ENCODE results near the gene MYO1D. TPM values are rescaled to one million over a fixed set of nuclear protein-coding genes. Genes with fewer than 3 reads are reported as not detected.

The MYO1D gene
- total and polyA plus RNA-seq, 2 donors (not counting 3 experiments of a cell fraction or from before 2014, with no cell fraction given) = 37.8 to 85.5 TPM

- dilution Hi-C loops (cut with MboI; ENCODE audit: extremely low pct_ligation_motif_present, low sequenced_read_pairs) (no loop called here), intact Hi-C loops (cut with micrococcal nuclease) (no loop called here)
- POLR2A ChIA-PET = no interaction called here
- Histone ChIP-seq H2AFZ (ENCODE audit: low read depth, low read length) (no peak overlapping the region), H3K27me3 (ENCODE audit: control insufficient read depth in 2 of 2, insufficient read depth in 2 of 2, low read length in 2 of 2) (no peaks in the 10 kb centered on the region), H4K20me1 (replicated peaks; ENCODE audit: control insufficient read depth, extremely low read depth, insufficient read depth, low read length) (no peaks in the 10 kb centered on the region), H3K36me3 (ENCODE audit: control insufficient read depth in 2 of 2, extremely low read depth in 1 of 2, insufficient read depth in 2 of 2, low read length in 2 of 2) (no peaks in the 10 kb centered on the region), H3K4me2 (ENCODE audit: insufficient read depth, low read length) (no peak overlapping the region), H3K27ac (ENCODE audit: insufficient read depth, low read depth, low read length) (no peak overlapping the region), H3K4me3 (replicated peaks in 1 of 3; ENCODE audit: insufficient read depth in 1 of 3, low read depth in 1 of 3, low read length in 3 of 3) (no peak overlapping the region), H3K9me1 (replicated peaks; ENCODE audit: control insufficient read depth, extremely low read depth, insufficient read depth, low read length) (no peaks in the 10 kb centered on the region), H3K4me1 (ENCODE audit: control insufficient read depth, extremely low read depth, insufficient read depth, low read length) (peaks cover 20% of the 10 kb centered on the region), H3K9me3 (replicated peaks; ENCODE audit: control insufficient read depth, insufficient read depth, low read length) (no peaks in the 10 kb centered on the region), H3K79me2 (ENCODE audit: control insufficient read depth, insufficient read depth, low read length) (peaks cover 37% of the 10 kb centered on the region), H3K9ac (replicated peaks; ENCODE audit: extremely low read depth, insufficient read depth, low read length) (no peak overlapping the region)
- TF ChIP-seq EZH2 (IDR thresholded peaks at IDR 0.05; ENCODE audit: borderline replicate concordance, low read depth, low read length, severe bottlenecking) (no peak), MAX (IDR thresholded peaks at IDR 0.05; ENCODE audit: insufficient read depth, insufficient read length) (no peak), POLR2A (IDR thresholded peaks at IDR 0.05; ENCODE audit: low read depth, low read length) (no peak), MYC (IDR thresholded peaks at IDR 0.05; ENCODE audit: low read depth, low read length) (no peak), POLR2AphosphoS5 (IDR thresholded peaks at IDR 0.05; ENCODE audit: insufficient read depth, low read depth, low read length) (no peak), CTCF (IDR thresholded peaks at IDR 0.05; ENCODE audit: extremely low read depth in 1 of 2, insufficient read depth in 1 of 2, low read depth in 1 of 2, low read length in 2 of 2) (no peak), FOS (IDR thresholded peaks at IDR 0.05; ENCODE audit: borderline replicate concordance, insufficient read depth, low read length) (no peak), GATA2 (IDR thresholded peaks at IDR 0.05; ENCODE audit: insufficient read depth, insufficient read length, low read depth, low read length) (no peak), JUN (IDR thresholded peaks at IDR 0.05; ENCODE audit: borderline replicate concordance, insufficient read depth, insufficient read length, low read depth) (no peak)
- no TSS peak for BruUV-seq (replicated peaks)
- CTCF ChIA-PET = interaction anchor here (1.6 kb wide), 1 partner anchor 45 kb away, joined by 3 read pairs; no protein-coding TSS in a partner anchor
- DNase-seq (ENCODE audit: low read depth, low spot score) = no peak
- FAIRE-seq = no peak
These were observed 11.8 kb downstream of the MYO1D start for GRCh38 chr17:32865141-32865540.
